ENCODE measurements around the gene CDYL2.

DNA sequence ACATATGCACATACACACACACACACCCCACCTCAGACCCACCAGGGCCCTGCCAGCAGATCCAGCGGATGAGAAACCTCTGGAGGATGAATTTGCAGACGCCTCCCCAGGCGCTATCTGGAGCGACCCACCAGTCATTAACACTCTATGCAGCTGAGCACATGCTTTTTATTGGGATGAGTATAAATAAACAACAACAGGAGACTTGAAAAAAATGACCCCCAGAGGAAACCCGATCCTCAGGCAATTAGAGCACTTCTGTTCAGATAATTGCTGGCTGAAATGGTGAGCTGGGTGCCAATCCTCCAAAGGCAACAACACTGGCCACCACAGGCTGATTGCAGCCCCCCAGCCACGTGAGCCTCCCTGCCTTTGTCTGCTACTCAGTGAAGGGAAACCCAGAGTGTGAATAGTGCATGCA, 230.7 kb downstream of the CDYL2 start:
- TF ChIP-seq, protein P1, sequence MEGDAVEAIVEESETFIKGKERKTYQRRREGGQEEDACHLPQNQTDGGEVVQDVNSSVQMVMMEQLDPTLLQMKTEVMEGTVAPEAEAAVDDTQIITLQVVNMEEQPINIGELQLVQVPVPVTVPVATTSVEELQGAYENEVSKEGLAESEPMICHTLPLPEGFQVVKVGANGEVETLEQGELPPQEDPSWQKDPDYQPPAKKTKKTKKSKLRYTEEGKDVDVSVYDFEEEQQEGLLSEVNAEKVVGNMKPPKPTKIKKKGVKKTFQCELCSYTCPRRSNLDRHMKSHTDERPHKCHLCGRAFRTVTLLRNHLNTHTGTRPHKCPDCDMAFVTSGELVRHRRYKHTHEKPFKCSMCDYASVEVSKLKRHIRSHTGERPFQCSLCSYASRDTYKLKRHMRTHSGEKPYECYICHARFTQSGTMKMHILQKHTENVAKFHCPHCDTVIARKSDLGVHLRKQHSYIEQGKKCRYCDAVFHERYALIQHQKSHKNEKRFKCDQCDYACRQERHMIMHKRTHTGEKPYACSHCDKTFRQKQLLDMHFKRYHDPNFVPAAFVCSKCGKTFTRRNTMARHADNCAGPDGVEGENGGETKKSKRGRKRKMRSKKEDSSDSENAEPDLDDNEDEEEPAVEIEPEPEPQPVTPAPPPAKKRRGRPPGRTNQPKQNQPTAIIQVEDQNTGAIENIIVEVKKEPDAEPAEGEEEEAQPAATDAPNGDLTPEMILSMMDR (IDR thresholded peaks at IDR 0.05), result no peak
- TF ChIP-seq POLR2A (IDR thresholded peaks at IDR 0.05), result no peak
